Measurements from ENCODE around the gene RAI1.
A peak's percentile ranks its signal among the peaks of the same experiment; 100 is the strongest.

RAI1 gene

DNA sequence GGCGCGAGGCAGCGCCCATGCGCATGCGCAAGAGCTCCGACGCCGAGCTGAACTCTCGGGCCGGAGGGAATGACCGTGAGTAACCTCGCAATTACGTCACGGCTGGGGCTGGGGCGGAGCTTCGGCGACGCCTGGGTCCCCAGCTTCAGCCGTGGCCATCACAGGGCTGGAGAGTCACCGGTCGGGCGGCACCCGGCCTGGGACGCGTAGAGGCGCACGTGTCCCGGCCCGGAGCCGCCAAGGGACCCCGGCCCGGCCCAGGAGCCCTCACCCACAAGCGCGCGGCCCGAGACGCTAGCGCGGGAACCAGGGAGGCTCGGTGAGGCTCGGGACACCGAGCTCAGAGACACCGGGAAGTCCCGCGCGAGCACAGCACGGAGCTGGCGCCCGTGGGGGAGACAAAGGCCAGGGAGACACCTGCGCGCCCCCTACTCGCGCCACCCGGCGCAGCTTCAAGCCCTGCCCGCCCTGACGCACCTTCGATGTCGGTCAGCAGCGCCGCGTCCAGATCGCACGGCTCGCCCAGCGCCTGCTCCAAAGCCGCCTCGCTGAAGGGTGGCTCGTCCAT lies 155.1 kb downstream of the RAI1 start:
- H2BK15ac ChIP-seq (ENCODE audit: low read length) = peak overlapping the region; percentile 99
- peaks cover 36 to 43% of the 10 kb centered on the region in 2 donors for H3K4me1 ChIP-seq (ENCODE audit: control insufficient read depth in 2 of 2, insufficient read depth in 1 of 2, low read depth in 1 of 2, low read length in 2 of 2)
- peak overlapping the region; percentile 99 for H3K9ac ChIP-seq (ENCODE audit: low read depth, low read length, poor library complexity)
- peak overlapping the region; percentile 97 for H2BK12ac ChIP-seq (ENCODE audit: low read length)
- peak overlapping the region; percentile 87 to 99 for H3K4me3 ChIP-seq (ENCODE audit: low read length in 2 of 2)
- H2BK120ac ChIP-seq (ENCODE audit: low read depth, low read length) = peak overlapping the region; percentile 93
- H3K23ac ChIP-seq (ENCODE audit: low read depth, low read length, poor library complexity) = peak overlapping the region; percentile 96
- H3K4me2 ChIP-seq (ENCODE audit: insufficient read depth, low read length, poor library complexity, severe bottlenecking) = peak overlapping the region; percentile 69
- peak overlapping the region; percentile 91 for H3K14ac ChIP-seq (ENCODE audit: low read length)
- H3K4ac ChIP-seq (ENCODE audit: low read length) = peak overlapping the region; percentile 99
- H4K8ac ChIP-seq (ENCODE audit: low read depth, low read length) = no peak overlapping the region
- peak overlapping the region; percentile 81 for H2AFZ ChIP-seq (ENCODE audit: low read length)
- no CpG with 5 or more reads among the region's 69 CpGs for WGBS, 2 donors (ENCODE audit: extremely low coverage in 2 of 2, insufficient read length in 2 of 2, insufficient replicate concordance in 1 of 2)
- peak overlapping the region; percentile 100 for H2BK5ac ChIP-seq (ENCODE audit: low read length)
- peak overlapping the region; percentile 99 for H2AK5ac ChIP-seq (ENCODE audit: low read depth, low read length)
- peaks cover 9% of the 10 kb centered on the region for H3K79me1 ChIP-seq (ENCODE audit: low read depth, low read length)
- peak overlapping the region; percentile 76 for H4K91ac ChIP-seq (ENCODE audit: low read depth, low read length, poor library complexity)
- no peaks in the 10 kb centered on the region for H3K9me3 ChIP-seq (replicated peaks in 1 of 2; ENCODE audit: control insufficient read depth in 2 of 2, insufficient read depth in 1 of 2, low read depth in 1 of 2, low read length in 2 of 2)
- peak overlapping the region; percentile 100 for H3K18ac ChIP-seq (ENCODE audit: low read length)
- DNase-seq (ENCODE audit: low spot score) = peak; percentile 97
- H3K27me3 ChIP-seq (ENCODE audit: control insufficient read depth in 3 of 3, insufficient read depth in 3 of 3, low read depth in 1 of 3, low read length in 3 of 3) = no peaks in the 10 kb centered on the region
- peaks cover 0 to 8% of the 10 kb centered on the region in 2 donors for H3K36me3 ChIP-seq (replicated peaks in 1 of 2; ENCODE audit: control insufficient read depth in 2 of 2, insufficient read depth in 2 of 2, low read length in 2 of 2)
- H3K27ac ChIP-seq (replicated peaks; ENCODE audit: low read length) = peak overlapping the region; percentile 78

- peak within 1 kb of the TSS; percentile 99 for H3K4ac ChIP-seq (ENCODE audit: low read length)
- H3K23ac ChIP-seq (ENCODE audit: low read depth, low read length, poor library complexity) = peak within 1 kb of the TSS; percentile 96
- peak within 1 kb of the TSS; percentile 99 for H3K9ac ChIP-seq (ENCODE audit: low read depth, low read length, poor library complexity)
- H2BK120ac ChIP-seq (ENCODE audit: low read depth, low read length) = peak within 1 kb of the TSS; percentile 93
- H3K27ac ChIP-seq (replicated peaks; ENCODE audit: low read length) = peak within 1 kb of the TSS; percentile 78
- peaks cover 6% of the 10 kb centered on the region for H3K79me1 ChIP-seq (ENCODE audit: low read depth, low read length)
- H3K27me3 ChIP-seq (ENCODE audit: control insufficient read depth in 3 of 3, insufficient read depth in 3 of 3, low read depth in 1 of 3, low read length in 3 of 3) = peaks cover 0 to 3% (median 0%) of the 10 kb centered on the region in 3 experiments
- peak within 1 kb of the TSS; percentile 100 for H3K18ac ChIP-seq (ENCODE audit: low read length)
- peak within 1 kb of the TSS; percentile 99 for H2AK5ac ChIP-seq (ENCODE audit: low read depth, low read length)
- peaks cover 0 to 3% of the 10 kb centered on the region in 2 donors for H3K36me3 ChIP-seq (replicated peaks in 1 of 2; ENCODE audit: control insufficient read depth in 2 of 2, insufficient read depth in 2 of 2, low read length in 2 of 2)
- peak within 1 kb of the TSS; percentile 91 for H3K14ac ChIP-seq (ENCODE audit: low read length)
- peak within 1 kb of the TSS; percentile 76 for H4K91ac ChIP-seq (ENCODE audit: low read depth, low read length, poor library complexity)
- peak; percentile 80 for DNase-seq (ENCODE audit: low spot score)
- H4K8ac ChIP-seq (ENCODE audit: low read depth, low read length) = no peak within 1 kb of the TSS
- peak within 1 kb of the TSS; percentile 97 for H2BK12ac ChIP-seq (ENCODE audit: low read length)
- WGBS, 2 donors (ENCODE audit: extremely low coverage in 2 of 2, insufficient read length in 2 of 2, insufficient replicate concordance in 1 of 2) = no CpG with 5 or more reads among the region's 52 CpGs
- peak within 1 kb of the TSS; percentile 100 for H2BK5ac ChIP-seq (ENCODE audit: low read length)
- H3K9me3 ChIP-seq (replicated peaks in 1 of 2; ENCODE audit: control insufficient read depth in 2 of 2, insufficient read depth in 1 of 2, low read depth in 1 of 2, low read length in 2 of 2) = no peaks in the 10 kb centered on the region
- H3K4me2 ChIP-seq (ENCODE audit: insufficient read depth, low read length, poor library complexity, severe bottlenecking) = peak within 1 kb of the TSS; percentile 69
- H3K4me3 ChIP-seq (ENCODE audit: low read length in 2 of 2) = peak within 1 kb of the TSS; percentile 87 to 99
- peaks cover 33 to 43% of the 10 kb centered on the region in 2 donors for H3K4me1 ChIP-seq (ENCODE audit: control insufficient read depth in 2 of 2, insufficient read depth in 1 of 2, low read depth in 1 of 2, low read length in 2 of 2)
- peak within 1 kb of the TSS; percentile 99 for H2BK15ac ChIP-seq (ENCODE audit: low read length)
- H2AFZ ChIP-seq (ENCODE audit: low read length) = peak within 1 kb of the TSS; percentile 81
These were observed 155.6 kb downstream of the RAI1 start, which contains the start of gene SREBF1 for GRCh38 chr17:17836818-17837379. Gene SREBF1, minus strand, starts transcription at chr17:17836986. Its CDS starts 169 bp downstream, at chr17:17836817.

DNA sequence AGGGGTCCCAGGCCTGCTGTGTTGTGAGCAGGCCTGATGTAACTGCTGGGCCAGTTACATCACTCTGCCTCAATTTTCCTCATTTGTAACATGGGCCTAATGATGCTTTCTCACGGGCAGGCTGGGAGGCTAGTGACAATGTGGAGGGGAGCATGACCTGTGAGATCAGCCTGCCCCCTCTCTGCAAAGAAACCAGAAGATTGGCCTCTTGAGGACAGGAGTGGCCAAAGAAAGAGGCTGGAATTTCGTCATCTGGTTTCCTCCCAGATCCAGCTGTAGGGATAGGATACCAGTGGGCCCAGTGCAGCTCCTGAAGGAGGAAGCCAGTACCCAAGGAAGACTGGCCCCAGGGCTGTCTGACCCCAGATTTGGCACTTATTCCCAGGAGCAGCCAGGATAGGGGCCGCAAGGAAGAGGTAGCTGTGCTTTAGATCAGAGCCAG lies 156.1 kb downstream of the RAI1 start:
- H3K23ac ChIP-seq (ENCODE audit: low read depth, low read length, poor library complexity) = no peak overlapping the region
- no peak overlapping the region for H4K8ac ChIP-seq (ENCODE audit: low read depth, low read length)
- peak overlapping the region; percentile 8 for H2BK120ac ChIP-seq (ENCODE audit: low read depth, low read length)
- H2AFZ ChIP-seq (ENCODE audit: low read length) = no peak overlapping the region
- peaks cover 0 to 3% of the 10 kb centered on the region in 2 donors for H3K36me3 ChIP-seq (replicated peaks in 1 of 2; ENCODE audit: control insufficient read depth in 2 of 2, insufficient read depth in 2 of 2, low read length in 2 of 2)
- no peak overlapping the region for H3K14ac ChIP-seq (ENCODE audit: low read length)
- DNase-seq (ENCODE audit: low spot score) = no peak
- H2BK12ac ChIP-seq (ENCODE audit: low read length) = no peak overlapping the region
- no peaks in the 10 kb centered on the region for H3K9me3 ChIP-seq (replicated peaks in 1 of 2; ENCODE audit: control insufficient read depth in 2 of 2, insufficient read depth in 1 of 2, low read depth in 1 of 2, low read length in 2 of 2)
- peak overlapping the region; percentile 62 for H2BK15ac ChIP-seq (ENCODE audit: low read length)
- H3K4me1 ChIP-seq (ENCODE audit: control insufficient read depth in 2 of 2, insufficient read depth in 1 of 2, low read depth in 1 of 2, low read length in 2 of 2) = peaks cover 33 to 43% of the 10 kb centered on the region in 2 donors
- peak overlapping the region; percentile 86 for H3K18ac ChIP-seq (ENCODE audit: low read length)
- peak overlapping the region; percentile 56 for H3K9ac ChIP-seq (ENCODE audit: low read depth, low read length, poor library complexity)
- H3K27me3 ChIP-seq (ENCODE audit: control insufficient read depth in 3 of 3, insufficient read depth in 3 of 3, low read depth in 1 of 3, low read length in 3 of 3) = peaks cover 0 to 3% (median 0%) of the 10 kb centered on the region in 3 experiments
- H3K4me2 ChIP-seq (ENCODE audit: insufficient read depth, low read length, poor library complexity, severe bottlenecking) = no peak overlapping the region
- peaks cover 4% of the 10 kb centered on the region for H3K79me1 ChIP-seq (ENCODE audit: low read depth, low read length)
- peak overlapping the region; percentile 73 for H3K27ac ChIP-seq (replicated peaks; ENCODE audit: low read length)
- peak overlapping the region; percentile 84 for H3K4ac ChIP-seq (ENCODE audit: low read length)
- peak overlapping the region; percentile 75 for H2AK5ac ChIP-seq (ENCODE audit: low read depth, low read length)
- H3K4me3 ChIP-seq (ENCODE audit: low read length in 2 of 2) = peak overlapping the region in 1 of 2 donors; percentile 87
- no peak overlapping the region for H4K91ac ChIP-seq (ENCODE audit: low read depth, low read length, poor library complexity)
- peak overlapping the region; percentile 100 for H2BK5ac ChIP-seq (ENCODE audit: low read length)
- WGBS, 2 donors (ENCODE audit: extremely low coverage in 2 of 2, insufficient read length in 2 of 2, insufficient replicate concordance in 1 of 2) = no CpG with 5 or more reads among the region's 3 CpGs

All from neuronal stem cell (in vitro differentiated cells).